ENCODE data around the gene ADGRG7.

Gene ADGRG7

DNA sequence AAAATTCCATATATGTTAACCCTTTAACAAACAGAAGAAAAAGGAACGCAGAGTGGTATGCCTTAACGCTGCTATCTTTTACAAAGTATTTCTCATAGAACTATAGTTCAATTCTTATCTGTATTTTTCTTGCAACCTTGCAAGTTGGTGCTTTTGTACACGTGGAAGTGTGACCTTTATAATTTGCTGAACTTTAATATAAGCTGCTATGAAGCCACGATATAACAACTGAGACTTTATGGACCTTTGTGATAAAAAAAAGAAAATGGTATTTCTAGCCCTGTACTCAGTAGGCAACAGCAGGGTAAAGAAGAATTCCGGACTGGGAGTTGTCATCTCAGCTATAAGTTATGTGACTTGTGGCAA is 93.6 kb downstream of the ADGRG7 start:
- no peak for DNase-seq

DNA sequence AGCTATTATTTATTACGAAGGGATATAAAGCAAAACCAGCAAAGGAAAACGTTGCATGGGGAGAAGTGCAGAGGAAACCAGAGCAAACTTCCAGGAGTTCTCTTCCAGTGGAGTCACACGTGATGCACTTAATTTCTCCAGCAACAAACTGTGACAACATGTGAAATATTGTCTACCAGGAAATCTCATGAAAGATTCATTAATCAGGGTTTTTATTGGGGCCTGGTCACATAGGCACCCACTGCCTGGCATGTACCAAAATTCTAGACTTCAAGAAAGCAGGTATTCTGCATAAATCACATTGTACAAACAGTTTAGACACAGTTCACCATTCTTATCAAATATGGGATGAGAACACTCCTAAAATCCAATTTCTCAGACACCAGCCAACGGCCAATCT is 94.5 kb downstream of the ADGRG7 start:
- no peak for DNase-seq

- no peak for DNase-seq
These were observed 97.0 kb downstream of the ADGRG7 start for GRCh38 chr3:100706365-100706764.

- DNase-seq = no peak
These were observed 99.2 kb downstream of the ADGRG7 start for GRCh38 chr3:100708644-100708988.

GRCh38 chr3:100708989-100709841 is 99.8 kb downstream of the ADGRG7 start, which contains the start of gene TFG:
Gene TFG, plus strand, starts transcription at chr3:100709494. Its CDS starts 4,192 bp downstream, at chr3:100713686.
- DNase-seq = peak; percentile 99

GRCh38 chr3:100709842-100710260 is 100.5 kb downstream of the ADGRG7 start:
- DNase-seq = peak; percentile 7

DNA sequence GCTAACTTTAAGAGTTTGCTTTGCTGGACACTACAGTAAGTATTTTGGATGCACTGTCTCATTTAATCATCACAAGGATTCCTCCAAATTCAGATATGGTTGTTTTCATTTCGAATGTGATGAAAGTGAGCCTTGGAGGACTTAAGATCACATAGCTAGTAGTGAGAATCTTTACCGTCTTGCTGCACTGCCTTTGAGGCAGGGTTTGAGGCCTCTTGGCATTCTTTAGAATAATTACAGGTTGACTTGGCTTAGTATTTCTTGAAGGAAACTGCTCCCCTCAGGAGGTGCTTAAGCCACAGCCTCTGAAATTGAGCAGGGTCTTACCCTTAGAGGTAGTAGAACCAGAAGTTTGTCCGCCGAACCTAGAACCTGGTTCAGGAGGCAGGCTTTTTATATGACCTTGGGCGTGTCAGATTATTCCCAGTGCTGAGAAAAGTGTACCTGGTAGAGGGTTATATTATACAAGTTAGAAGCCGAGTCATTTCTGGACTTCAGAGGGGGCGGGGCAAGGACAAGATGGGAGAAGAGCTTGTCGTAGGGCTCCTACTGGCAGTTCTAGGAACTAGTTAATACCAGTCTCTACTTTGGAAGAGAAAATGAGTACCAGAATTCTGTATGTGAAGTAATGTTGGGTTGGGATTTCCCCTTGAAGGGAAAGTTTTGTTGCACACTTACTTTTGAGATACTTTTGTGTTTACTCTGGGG is 101.0 kb downstream of the ADGRG7 start:
- DNase-seq = peak; percentile 89

- DNase-seq = no peak
These were observed 105.8 kb downstream of the ADGRG7 start for GRCh38 chr3:100715176-100715575.

GRCh38 chr3:100717063-100717462 is 107.7 kb downstream of the ADGRG7 start:
- no peak for DNase-seq

- no peak for DNase-seq
These were observed 108.5 kb downstream of the ADGRG7 start for GRCh38 chr3:100717637-100718487.

DNA sequence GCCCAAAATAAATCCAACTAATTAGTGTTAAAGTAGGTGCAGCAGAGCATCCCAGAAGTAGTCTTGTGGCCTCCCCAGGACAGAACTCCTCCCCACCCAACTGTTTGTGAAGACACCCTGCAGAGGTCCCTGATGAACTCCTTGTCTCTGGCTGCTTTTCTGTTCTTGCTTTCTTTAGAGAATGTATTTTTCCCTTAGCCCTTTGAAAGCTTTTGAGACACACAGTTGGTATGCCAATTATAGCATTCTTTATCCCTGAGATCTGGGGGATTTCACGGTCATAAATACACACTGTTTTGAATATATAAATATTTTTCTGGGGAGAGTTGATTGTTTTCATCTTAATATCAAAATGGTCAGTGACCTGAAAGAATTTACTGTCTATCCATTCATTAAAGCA is 109.7 kb downstream of the ADGRG7 start:
- DNase-seq = no peak

DNA sequence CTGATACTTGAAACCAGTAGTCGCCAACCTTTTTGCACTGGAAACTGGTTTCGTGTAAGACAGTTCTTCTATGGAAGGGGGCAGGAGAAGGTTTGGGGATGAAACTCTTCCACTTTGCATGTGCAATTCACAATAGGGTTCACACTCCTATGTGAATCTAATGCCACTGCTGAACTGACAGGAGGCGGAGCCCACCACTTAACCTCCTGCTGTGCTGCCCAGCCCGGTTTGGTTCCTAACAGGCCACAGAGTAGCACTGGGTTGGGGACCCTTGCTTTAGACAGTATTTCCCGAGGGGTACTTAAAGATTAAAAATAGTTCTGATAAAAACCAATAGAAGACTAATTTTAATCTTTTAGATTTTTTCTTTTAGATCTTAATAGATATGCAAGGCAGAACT is 111.0 kb downstream of the ADGRG7 start:
- DNase-seq = no peak

DNA sequence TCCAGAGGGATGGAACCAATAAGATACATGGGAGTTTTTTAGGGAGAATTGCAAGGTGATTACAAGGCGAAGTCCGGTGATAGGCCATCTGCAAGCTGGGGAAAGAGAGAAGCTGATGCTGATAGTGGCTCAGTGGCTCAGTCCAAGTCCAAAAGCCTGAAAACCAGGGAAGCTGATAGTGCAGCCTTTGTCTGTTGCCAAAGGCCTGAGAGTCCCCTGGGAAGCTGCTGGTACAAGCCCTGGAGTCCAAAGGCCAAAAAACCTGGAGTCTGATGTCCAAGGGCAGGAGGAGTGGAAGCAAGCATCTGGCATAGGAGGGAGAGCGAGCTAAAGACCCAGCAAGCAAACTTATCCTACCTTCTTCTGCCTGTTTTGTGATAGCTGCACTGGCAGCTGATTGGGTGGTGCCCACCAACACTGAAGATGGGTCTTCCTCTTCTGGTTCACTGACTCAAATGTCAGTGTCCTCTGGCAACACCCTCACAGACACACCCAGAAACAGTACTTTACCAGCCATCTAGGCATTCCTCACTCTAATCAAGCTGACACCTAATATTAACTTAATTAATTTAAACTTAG is 116.6 kb downstream of the ADGRG7 start:
- no peak for DNase-seq

GRCh38 chr3:100726706-100727105 is 117.3 kb downstream of the ADGRG7 start:
- no peak for DNase-seq

- no peak for DNase-seq
These were observed 121.1 kb downstream of the ADGRG7 start for GRCh38 chr3:100730524-100730923.

DNA sequence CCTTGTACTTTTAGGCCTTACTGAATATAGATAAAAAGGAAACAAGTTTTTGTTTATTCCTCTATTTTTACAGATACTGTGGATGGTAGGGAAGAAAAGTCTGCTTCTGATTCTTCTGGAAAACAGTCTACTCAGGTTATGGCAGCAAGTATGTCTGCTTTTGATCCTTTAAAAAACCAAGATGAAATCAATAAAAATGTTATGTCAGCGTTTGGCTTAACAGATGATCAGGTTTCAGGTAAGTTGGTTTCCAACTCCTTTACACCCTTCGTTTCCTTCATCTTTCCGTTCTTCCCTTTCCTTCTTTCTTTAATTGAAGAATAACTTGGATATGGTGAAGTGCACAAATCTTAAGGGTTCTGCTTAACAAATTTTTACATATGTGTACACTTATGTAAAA is 123.0 kb downstream of the ADGRG7 start:
- DNase-seq = no peak

GRCh38 chr3:100737334-100737733 is 127.9 kb downstream of the ADGRG7 start:
- peak; percentile 18 for DNase-seq

DNA sequence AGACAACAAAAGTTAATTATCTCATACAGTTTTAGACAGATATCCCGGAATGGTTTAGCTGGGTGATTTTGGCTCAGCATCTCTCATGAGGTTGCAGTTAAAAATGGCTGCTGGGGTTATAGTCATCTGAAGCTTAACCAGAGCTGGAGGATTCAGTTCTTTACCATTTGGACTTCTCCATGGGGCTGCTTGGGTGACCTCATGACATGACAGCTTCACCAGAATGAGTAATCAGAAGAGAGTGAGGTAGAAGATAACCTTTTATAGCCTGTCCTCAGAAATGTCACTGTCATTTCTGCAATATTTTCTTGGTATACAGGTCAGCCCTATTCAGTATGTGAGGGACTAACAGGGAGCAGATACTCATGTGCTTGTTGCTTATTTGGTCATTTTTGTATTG is 130.8 kb downstream of the ADGRG7 start:
- peak; percentile 55 for DNase-seq

DNA sequence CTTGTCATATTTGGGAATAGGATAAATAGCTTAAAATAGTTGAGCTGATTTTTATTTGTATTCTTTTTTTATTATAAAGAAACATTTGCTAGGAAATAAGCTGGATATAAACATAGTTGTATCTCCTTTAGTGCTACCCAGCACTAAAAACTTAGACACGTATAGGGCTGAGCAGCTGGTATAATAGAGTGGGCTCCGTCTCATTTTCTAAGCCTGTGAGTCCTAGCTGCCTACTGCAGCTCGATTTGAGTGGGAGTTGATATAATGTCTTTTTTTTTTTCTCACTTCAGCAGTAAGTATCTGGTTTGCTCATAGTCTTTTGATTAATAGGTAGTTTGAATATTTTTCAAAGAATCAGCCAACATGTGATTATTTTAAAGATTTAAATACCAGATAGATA is 134.1 kb downstream of the ADGRG7 start:
- DNase-seq = no peak

- DNase-seq = no peak
These were observed 135.3 kb downstream of the ADGRG7 start for GRCh38 chr3:100744671-100745070.
